Activated naive CD8-positive, alpha-beta T cell (primary cell): ENCODE results near the gene CUTC.

Experiments
- H3K27ac Mint-ChIP-seq: one replicate; pipeline ENCODE4 v1.8.0; 2021; ENCODE audit warnings: mixed read lengths
- H3K27me3 Mint-ChIP-seq: one replicate; pipeline ENCODE4 v1.8.0; 2021; ENCODE audit warnings: mixed read lengths
- H3K36me3 Mint-ChIP-seq: one replicate; pipeline ENCODE4 v1.8.0; 2021; ENCODE audit warnings: mixed read lengths
- H3K4me1 Mint-ChIP-seq: one replicate; pipeline ENCODE4 v1.8.0; 2021; ENCODE audit warnings: low read depth, mixed read lengths
- H3K4me3 Mint-ChIP-seq: one replicate; pipeline ENCODE4 v1.8.0; 2021; ENCODE audit warnings: mild to moderate bottlenecking, mixed read lengths
- H3K9me3 Mint-ChIP-seq: one replicate; pipeline ENCODE4 v1.8.0; 2021; ENCODE audit warnings: low read depth, mixed read lengths

CUTC gene

GRCh38 chr10:99761365-99761764, 29.3 kb downstream of the CUTC start:
- H3K4me1 Mint-ChIP-seq: no peaks in the 10 kb centered on the region
- peaks cover 7% of the 10 kb centered on the region for H3K9me3 Mint-ChIP-seq
- no peaks in the 10 kb centered on the region for H3K27me3 Mint-ChIP-seq
- no peak overlapping the region for H3K27ac Mint-ChIP-seq
- peaks cover 49% of the 10 kb centered on the region for H3K36me3 Mint-ChIP-seq
- H3K4me3 Mint-ChIP-seq: no peak overlapping the region

- Mint-ChIP-seq H3K27me3 (no peaks in the 10 kb centered on the region), H3K4me1 (no peaks in the 10 kb centered on the region), H3K27ac (no peak overlapping the region), H3K36me3 (peaks cover 21% of the 10 kb centered on the region), H3K4me3 (no peak overlapping the region), H3K9me3 (peaks cover 7% of the 10 kb centered on the region)
Observed at GRCh38 chr10:99765672-99766301, 33.8 kb downstream of the CUTC start.

GRCh38 chr10:99766302-99766681, 34.3 kb downstream of the CUTC start:
- H3K9me3 Mint-ChIP-seq: peaks cover 7% of the 10 kb centered on the region

GRCh38 chr10:99767901-99768300, 35.9 kb downstream of the CUTC start:
- no peak overlapping the region for H3K4me3 Mint-ChIP-seq
- H3K36me3 Mint-ChIP-seq: peaks cover 12% of the 10 kb centered on the region
- H3K4me1 Mint-ChIP-seq: no peaks in the 10 kb centered on the region
- no peak overlapping the region for H3K27ac Mint-ChIP-seq
- no peaks in the 10 kb centered on the region for H3K27me3 Mint-ChIP-seq
- peaks cover 3% of the 10 kb centered on the region for H3K9me3 Mint-ChIP-seq

More at GRCh38 chr10:99766302-99766681, 34.3 kb downstream of the CUTC start:
- Mint-ChIP-seq H3K36me3 (peaks cover 20% of the 10 kb centered on the region), H3K27me3 (no peaks in the 10 kb centered on the region), H3K4me1 (no peaks in the 10 kb centered on the region), H3K4me3 (no peak overlapping the region), H3K27ac (no peak overlapping the region)

GRCh38 chr10:99768556-99768955, 36.5 kb downstream of the CUTC start:
- no peaks in the 10 kb centered on the region for H3K27me3 Mint-ChIP-seq
- H3K36me3 Mint-ChIP-seq: peaks cover 9% of the 10 kb centered on the region
- no peaks in the 10 kb centered on the region for H3K4me1 Mint-ChIP-seq
- no peaks in the 10 kb centered on the region for H3K9me3 Mint-ChIP-seq
- H3K27ac Mint-ChIP-seq: no peak overlapping the region
- no peak overlapping the region for H3K4me3 Mint-ChIP-seq

- Mint-ChIP-seq H3K9me3 (no peaks in the 10 kb centered on the region), H3K4me1 (no peaks in the 10 kb centered on the region), H3K27ac (no peak overlapping the region), H3K27me3 (no peaks in the 10 kb centered on the region), H3K4me3 (no peak overlapping the region), H3K36me3 (peaks cover 9% of the 10 kb centered on the region)
Observed at GRCh38 chr10:99769706-99770105, 37.7 kb downstream of the CUTC start.

GRCh38 chr10:99770408-99771045, 38.5 kb downstream of the CUTC start:
- Mint-ChIP-seq H3K36me3 (peaks cover 9% of the 10 kb centered on the region), H3K27ac (no peak overlapping the region), H3K27me3 (no peaks in the 10 kb centered on the region), H3K9me3 (no peaks in the 10 kb centered on the region), H3K4me1 (no peaks in the 10 kb centered on the region), H3K4me3 (no peak overlapping the region)

GRCh38 chr10:99775850-99776249, 43.8 kb downstream of the CUTC start:
- peaks cover 11% of the 10 kb centered on the region for H3K36me3 Mint-ChIP-seq
- H3K9me3 Mint-ChIP-seq: no peaks in the 10 kb centered on the region
- no peaks in the 10 kb centered on the region for H3K27me3 Mint-ChIP-seq
- no peak overlapping the region for H3K4me3 Mint-ChIP-seq
- peaks cover 6% of the 10 kb centered on the region for H3K4me1 Mint-ChIP-seq
- no peak overlapping the region for H3K27ac Mint-ChIP-seq

- peaks cover 18% of the 10 kb centered on the region for H3K36me3 Mint-ChIP-seq
- no peaks in the 10 kb centered on the region for H3K27me3 Mint-ChIP-seq
- no peak overlapping the region for H3K27ac Mint-ChIP-seq
- peaks cover 6% of the 10 kb centered on the region for H3K4me1 Mint-ChIP-seq
- no peak overlapping the region for H3K4me3 Mint-ChIP-seq
- no peaks in the 10 kb centered on the region for H3K9me3 Mint-ChIP-seq
Observed at GRCh38 chr10:99777918-99778714, 46.1 kb downstream of the CUTC start.

- Mint-ChIP-seq H3K4me1 (peaks cover 6% of the 10 kb centered on the region), H3K9me3 (no peaks in the 10 kb centered on the region), H3K27ac (no peak overlapping the region), H3K36me3 (peaks cover 22% of the 10 kb centered on the region), H3K27me3 (no peaks in the 10 kb centered on the region), H3K4me3 (no peak overlapping the region)
Observed at GRCh38 chr10:99779335-99779734, 47.3 kb downstream of the CUTC start.

- peaks cover 22% of the 10 kb centered on the region for H3K36me3 Mint-ChIP-seq
- no peaks in the 10 kb centered on the region for H3K9me3 Mint-ChIP-seq
- no peaks in the 10 kb centered on the region for H3K27me3 Mint-ChIP-seq
- H3K4me3 Mint-ChIP-seq: no peak overlapping the region
- H3K27ac Mint-ChIP-seq: no peak overlapping the region
- H3K4me1 Mint-ChIP-seq: peaks cover 1% of the 10 kb centered on the region
Observed at GRCh38 chr10:99781734-99782429, 49.8 kb downstream of the CUTC start.

- Mint-ChIP-seq H3K36me3 (peaks cover 22% of the 10 kb centered on the region), H3K27ac (no peak within 1 kb of the TSS), H3K9me3 (no peaks in the 10 kb centered on the region), H3K4me1 (peaks cover 1% of the 10 kb centered on the region), H3K27me3 (no peaks in the 10 kb centered on the region), H3K4me3 (no peak within 1 kb of the TSS)
Observed at GRCh38 chr10:99782447-99783286, 50.6 kb downstream of the CUTC start, which contains the start of gene ABCC2. Gene ABCC2, plus strand, starts transcription at chr10:99782640. Its CDS starts 205 bp downstream, at chr10:99782845.

GRCh38 chr10:99784016-99784726, 52.1 kb downstream of the CUTC start:
- H3K27me3 Mint-ChIP-seq: no peaks in the 10 kb centered on the region
- no peak overlapping the region for H3K4me3 Mint-ChIP-seq
- no peaks in the 10 kb centered on the region for H3K9me3 Mint-ChIP-seq
- H3K27ac Mint-ChIP-seq: no peak overlapping the region
- H3K36me3 Mint-ChIP-seq: peaks cover 25% of the 10 kb centered on the region
- peaks cover 1% of the 10 kb centered on the region for H3K4me1 Mint-ChIP-seq
